ENCODE measurements around the gene MED13L.

DNA sequence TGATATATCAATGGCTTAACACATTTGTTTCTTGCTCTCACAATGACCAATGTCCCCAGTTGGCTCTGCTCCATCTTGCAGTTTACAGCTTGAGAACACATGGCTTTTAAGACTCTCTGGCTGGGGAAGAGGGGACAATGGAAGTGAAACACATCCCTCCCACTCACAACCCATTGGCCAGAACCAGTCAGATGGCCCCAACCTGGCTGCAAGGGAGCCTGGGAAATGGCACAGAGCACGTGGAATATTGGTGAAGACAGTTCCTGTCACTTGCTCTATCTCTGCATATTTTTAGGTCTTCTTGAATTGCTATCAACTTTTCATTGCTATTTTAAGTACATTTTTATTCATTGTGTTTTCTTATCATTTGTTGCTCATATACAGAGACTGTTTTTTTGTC lies 345.4 kb downstream of the MED13L start:
- TF ChIP-seq, protein P1, sequence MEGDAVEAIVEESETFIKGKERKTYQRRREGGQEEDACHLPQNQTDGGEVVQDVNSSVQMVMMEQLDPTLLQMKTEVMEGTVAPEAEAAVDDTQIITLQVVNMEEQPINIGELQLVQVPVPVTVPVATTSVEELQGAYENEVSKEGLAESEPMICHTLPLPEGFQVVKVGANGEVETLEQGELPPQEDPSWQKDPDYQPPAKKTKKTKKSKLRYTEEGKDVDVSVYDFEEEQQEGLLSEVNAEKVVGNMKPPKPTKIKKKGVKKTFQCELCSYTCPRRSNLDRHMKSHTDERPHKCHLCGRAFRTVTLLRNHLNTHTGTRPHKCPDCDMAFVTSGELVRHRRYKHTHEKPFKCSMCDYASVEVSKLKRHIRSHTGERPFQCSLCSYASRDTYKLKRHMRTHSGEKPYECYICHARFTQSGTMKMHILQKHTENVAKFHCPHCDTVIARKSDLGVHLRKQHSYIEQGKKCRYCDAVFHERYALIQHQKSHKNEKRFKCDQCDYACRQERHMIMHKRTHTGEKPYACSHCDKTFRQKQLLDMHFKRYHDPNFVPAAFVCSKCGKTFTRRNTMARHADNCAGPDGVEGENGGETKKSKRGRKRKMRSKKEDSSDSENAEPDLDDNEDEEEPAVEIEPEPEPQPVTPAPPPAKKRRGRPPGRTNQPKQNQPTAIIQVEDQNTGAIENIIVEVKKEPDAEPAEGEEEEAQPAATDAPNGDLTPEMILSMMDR (IDR thresholded peaks at IDR 0.05; ENCODE audit: low read depth, low read length, missing input control) = no peak
- TF ChIP-seq YY1 (IDR thresholded peaks at IDR 0.05) (no peak), RAD21 (IDR thresholded peaks at IDR 0.05) (no peak)
- TF ChIP-seq, protein P2, sequence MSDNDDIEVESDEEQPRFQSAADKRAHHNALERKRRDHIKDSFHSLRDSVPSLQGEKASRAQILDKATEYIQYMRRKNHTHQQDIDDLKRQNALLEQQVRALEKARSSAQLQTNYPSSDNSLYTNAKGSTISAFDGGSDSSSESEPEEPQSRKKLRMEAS (IDR thresholded peaks at IDR 0.05) = no peak
